K562 (cell line): ENCODE data around the gene SYMPK. TPM values are rescaled to one million over a fixed set of nuclear protein-coding genes. Genes with fewer than 3 reads are reported as not detected.

Experiments used
- AFF1 ChIP-seq, 2 experiments: fragments of 450-650 bp; IDR thresholded peaks; 2 replicates each; pipeline ENCODE4 v1.6.1; 2018; ENCODE audit warnings: mild to moderate bottlenecking in 2 of 2, low read depth in 1 of 2; ENCODE audit not compliant: partially characterized antibody in 2 of 2
- COPS2 ChIP-seq: fragments of 450-650 bp; conservative IDR thresholded peaks from 2 replicates; pipeline ENCODE4 v1.6.1; 2016; ENCODE audit warnings: mild to moderate bottlenecking, moderate library complexity
- CREB3L1 ChIP-seq: fragments of 450-650 bp; IDR thresholded peaks from 2 replicates; pipeline ENCODE4 v1.6.1; 2014; ENCODE audit warnings: low read depth, mild to moderate bottlenecking, moderate library complexity, borderline replicate concordance
- DMBX1 ChIP-seq: fragments of 250-450 bp; sonication (Bioruptor Pico); IDR thresholded peaks from 2 replicates; pipeline ENCODE4 v1.8.0; 2022; ENCODE audit warnings: inconsistent platforms, mild to moderate bottlenecking, moderate library complexity, borderline replicate concordance
- EP300 ChIP-seq: IDR thresholded peaks from 2 replicates; pipeline ENCODE4 v1.6.1; 2012; ENCODE audit warnings: low read length, improper control_type of control experiment
- ERF ChIP-seq: fragments of 450-650 bp; formaldehyde crosslinking; IDR thresholded peaks from 2 replicates; pipeline ENCODE4 v1.4.0; 2020; ENCODE audit warnings: mild to moderate bottlenecking, mixed read lengths
- KLF10 ChIP-seq: fragments of 250-450 bp; sonication (Bioruptor Pico); IDR thresholded peaks from 2 replicates; pipeline ENCODE4 v1.6.1; 2021; ENCODE audit warnings: matching md5 sums
- MBD2 ChIP-seq: sonication (generic); IDR thresholded peaks from 2 replicates; pipeline ENCODE4 v1.6.1; 2016; ENCODE audit warnings: low read depth, borderline replicate concordance
- MLLT1 ChIP-seq, 2 experiments: fragments of 450-650 bp; IDR thresholded peaks; 2 replicates each; pipeline ENCODE4 v1.6.1; 2016
- PATZ1 ChIP-seq: fragments of 250-450 bp; sonication (Bioruptor Pico); IDR thresholded peaks from 2 replicates; pipeline ENCODE4 v1.5.0; 2020; ENCODE audit warnings: mild to moderate bottlenecking, borderline replicate concordance
- POLR2AphosphoS2 ChIP-seq: IDR thresholded peaks from 2 replicates; pipeline ENCODE4 v1.6.1; 2012; ENCODE audit warnings: low read length, improper control_type of control experiment
- SETDB1 ChIP-seq: IDR thresholded peaks from one replicate; pipeline ENCODE4 v1.6.1; 2012; ENCODE audit warnings: low read length, control low read depth, inconsistent platforms
- STAT5A ChIP-seq: IDR thresholded peaks from 2 replicates; pipeline ENCODE4 v1.6.1; 2012; ENCODE audit warnings: low read length, inconsistent platforms, borderline replicate concordance
- TAF9B ChIP-seq: fragments of 450-650 bp; IDR thresholded peaks from 2 replicates; pipeline ENCODE4 v1.6.1; 2018; ENCODE audit warnings: mild to moderate bottlenecking; ENCODE audit not compliant: partially characterized antibody
- polyA plus RNA-seq, 8 experiments: library from polyadenylated mRNA; depleted of rRNA in 4 of 8; stranded (reverse) in 5 of 8; unstranded in 3 of 8; fragments of >200 nt; fragmentation: Nextera tagmentation in 2 of 8; fragmentation: Illumina TruSeq in 1 of 8; extraction: Ambion mirVana in 2 of 8; extraction: Trizol in 1 of 8; gene quantifications; 2 replicates each; pipeline versions ENCODE4 v1.2.1 to v1.2.3, GENCODE V29; 2011 to 2014; ENCODE audit warnings: inconsistent platforms in 1 of 8, missing spikeins in 1 of 8
- total RNA-seq, 7 experiments: library from RNA; depleted of rRNA in 6 of 7; stranded (reverse); fragments of >200 nt in 6 of 7; fragmentation: Illumina TruSeq in 2 of 7; extraction: Trizol in 2 of 7; gene quantifications; 2 replicates each; pipeline versions ENCODE4 v1.2.1 to v1.2.3, GENCODE V29; 2011 to 2021; ENCODE audit warnings: low replicate concordance in 1 of 7
- TF ChIP-seq, protein P1 (sequence below), 2 experiments: fragments of 200-800 bp in 1 of 2; sonication (Bioruptor generic) in 1 of 2; sonication (generic) in 1 of 2; formaldehyde crosslinking in 1 of 2; IDR thresholded peaks in 1 of 2; conservative IDR thresholded peaks in 1 of 2; 2 replicates each; pipeline versions ENCODE4 v1.5.0 to v1.6.1; 2016 to 2020; ENCODE audit warnings: missing compliant biosample characterization in 1 of 2, missing genetic modification characterization in 1 of 2, missing genetic modification reagents in 1 of 2

The SYMPK gene
- total and polyA plus RNA-seq, 9 of the 15 experiments (the other 6 are each of a cell fraction or from before 2014, with no cell fraction given) = 0.73 to 95.5 (median 58.4) TPM

DNA sequence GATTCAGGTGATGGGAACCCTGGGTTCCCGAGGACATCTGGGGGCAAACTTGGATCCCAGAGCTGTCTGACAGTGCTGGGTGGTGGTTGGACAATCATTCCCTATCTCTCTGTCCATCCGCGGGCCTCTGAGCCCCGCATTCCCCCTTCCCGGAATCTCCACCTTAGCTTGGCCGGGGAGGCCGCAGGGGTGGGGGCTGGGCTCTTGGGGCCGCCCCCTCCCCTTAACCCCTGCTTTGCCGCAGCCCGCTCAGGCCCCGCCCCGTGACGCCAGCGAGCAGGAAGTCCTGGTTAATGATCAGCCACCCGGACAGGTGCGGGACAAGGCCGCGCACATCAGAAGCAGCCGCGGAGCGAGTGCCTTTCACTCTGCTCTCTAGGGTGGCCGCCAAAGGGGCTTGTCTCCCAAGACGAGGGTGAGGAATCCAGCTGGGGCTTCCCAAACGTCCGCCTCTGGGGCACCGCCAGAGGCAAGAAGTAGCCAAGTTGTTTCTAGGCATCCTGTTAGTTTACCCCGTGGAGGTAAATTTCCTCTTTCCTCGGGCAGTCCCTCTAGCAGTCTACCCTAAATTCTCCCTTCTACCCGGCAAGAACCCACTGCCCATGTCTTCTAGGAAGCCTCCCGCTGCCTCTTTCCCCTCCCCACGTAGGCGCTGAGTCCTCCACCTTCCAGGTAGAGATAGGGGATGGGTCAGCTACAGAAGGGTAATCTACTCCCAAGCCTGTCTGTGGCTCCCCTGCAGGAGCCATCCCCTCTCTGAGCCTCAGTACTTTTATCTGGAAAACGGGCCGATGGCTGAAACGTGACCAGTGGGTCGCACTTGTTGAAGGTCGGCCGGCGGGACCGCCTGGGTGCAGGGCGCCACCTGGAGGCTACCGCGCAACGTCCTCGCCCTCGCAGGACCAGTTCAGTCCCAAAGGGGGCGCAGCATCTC lies 20.0 kb upstream of the SYMPK start (continued):
- TF ChIP-seq AFF1 (IDR thresholded peaks at IDR 0.05; ENCODE audit: low read depth in 1 of 2, partially characterized antibody in 2 of 2) = peak in 1 of 2 experiments; percentile 71
- peak; percentile 55 for TF ChIP-seq EP300
- TF ChIP-seq ERF (CRISPR knock-in tag) = peak; percentile 74
- peak; percentile 14; the same call in 1 of the 2 replicates for TF ChIP-seq MBD2
- TF ChIP-seq COPS2 = no peak
- peak; percentile 84; the same call in 1 of the 2 replicates for TF ChIP-seq POLR2AphosphoS2
- TF ChIP-seq, protein P1, sequence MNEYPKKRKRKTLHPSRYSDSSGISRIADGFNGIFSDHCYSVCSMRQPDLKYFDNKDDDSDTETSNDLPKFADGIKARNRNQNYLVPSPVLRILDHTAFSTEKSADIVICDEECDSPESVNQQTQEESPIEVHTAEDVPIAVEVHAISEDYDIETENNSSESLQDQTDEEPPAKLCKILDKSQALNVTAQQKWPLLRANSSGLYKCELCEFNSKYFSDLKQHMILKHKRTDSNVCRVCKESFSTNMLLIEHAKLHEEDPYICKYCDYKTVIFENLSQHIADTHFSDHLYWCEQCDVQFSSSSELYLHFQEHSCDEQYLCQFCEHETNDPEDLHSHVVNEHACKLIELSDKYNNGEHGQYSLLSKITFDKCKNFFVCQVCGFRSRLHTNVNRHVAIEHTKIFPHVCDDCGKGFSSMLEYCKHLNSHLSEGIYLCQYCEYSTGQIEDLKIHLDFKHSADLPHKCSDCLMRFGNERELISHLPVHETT (CRISPR knock-in tag; conservative IDR thresholded peaks at IDR 0.05 in 1 of 2, IDR thresholded peaks at IDR 0.05 in 1 of 2) = peak in 1 of 2 experiments; percentile 21; a peak in 1 of 4 replicates
- peak; percentile 56; the same call in 1 of the 2 replicates for TF ChIP-seq DMBX1
- TF ChIP-seq TAF9B = no peak
- TF ChIP-seq MLLT1 (IDR thresholded peaks at IDR 0.05) = peak; percentile 51 to 91; a peak in 2 of 4 replicates
- TF ChIP-seq STAT5A = no peak; the same call in 1 of the 2 replicates
- 0 out of 2 replicates have a peak, but pooled peaks have one; percentile 28 for TF ChIP-seq CREB3L1
- TF ChIP-seq PATZ1 (CRISPR knock-in tag) = no peak
- no peak for TF ChIP-seq SETDB1
- TF ChIP-seq KLF10 (CRISPR knock-in tag) = no peak
